ENCODE data around the gene TMEM229A. TPM values are rescaled to one million over a fixed set of nuclear protein-coding genes. Genes with fewer than 3 reads are reported as not detected.

TMEM229A gene
- total and polyA plus RNA-seq, 2 of the 8 experiments (the other 6 are each of a cell fraction or from before 2014, with no cell fraction given), result 0.33 to 0.54 TPM

GRCh38 chr7:124062171-124062570 is 29.3 kb upstream of the TMEM229A start:
- FAIRE-seq, result no peak

More at GRCh38 chr7:124062171-124062570, 29.3 kb upstream of the TMEM229A start:
- Histone ChIP-seq H3K56ac (replicated peaks; ENCODE audit: insufficient read length, low read depth, low read length) (no peak overlapping the region), H2BK12ac (ENCODE audit: low read depth, low read length) (no peak overlapping the region), H2BK5ac (ENCODE audit: low read depth, low read length) (no peak overlapping the region), H2AFZ (ENCODE audit: low read length) (no peak overlapping the region), H2BK20ac (ENCODE audit: low read length) (no peak overlapping the region), H3K9ac (replicated peaks in 1 of 4; ENCODE audit: extremely low read depth in 1 of 4, low read depth in 3 of 4, low read length in 3 of 4) (no peak overlapping the region), H4K20me1 (replicated peaks in 1 of 2; ENCODE audit: control insufficient read depth in 1 of 2, insufficient read depth in 2 of 2, low read length in 2 of 2) (no peaks in the 10 kb centered on the region), H3K79me2 (ENCODE audit: control insufficient read depth in 1 of 2, insufficient read depth in 2 of 2, low read length in 2 of 2) (no peaks in the 10 kb centered on the region), H4K8ac (ENCODE audit: extremely low read depth, insufficient read depth, low read length) (no peak overlapping the region), H3K14ac (ENCODE audit: insufficient read length) (no peak overlapping the region), H3K23ac (ENCODE audit: insufficient read length) (no peak overlapping the region), H3K4me2 (ENCODE audit: insufficient read depth in 1 of 2, low read depth in 2 of 2, low read length in 2 of 2) (no peak overlapping the region), H3K4ac (replicated peaks; ENCODE audit: insufficient read length, low read depth, low read length) (no peak overlapping the region), H4K91ac (replicated peaks; ENCODE audit: insufficient read length, low read length) (no peak overlapping the region), H2AK5ac (ENCODE audit: low read depth, low read length) (no peak overlapping the region), H3K36me3 (ENCODE audit: control insufficient read depth in 2 of 4, insufficient read depth in 4 of 4, low read length in 3 of 4) (no peaks in the 10 kb centered on the region), H3K27me3 (replicated peaks in 1 of 4; ENCODE audit: control insufficient read depth in 3 of 4, extremely low read depth in 1 of 4, insufficient read depth in 3 of 4, low read length in 3 of 4) (no peaks in the 10 kb centered on the region), H3K79me1 (ENCODE audit: low read depth, low read length) (no peaks in the 10 kb centered on the region), H3K9me3 (ENCODE audit: insufficient read depth in 2 of 2, low read depth in 1 of 2, low read length in 1 of 2) (no peaks in the 10 kb centered on the region), H2BK120ac (replicated peaks; ENCODE audit: low read depth, low read length) (no peak overlapping the region), H4K5ac (ENCODE audit: insufficient read length, low read depth, low read length) (no peak overlapping the region), H2BK15ac (ENCODE audit: low read length) (no peak overlapping the region), H3K27ac (ENCODE audit: low read depth, low read length) (no peak overlapping the region), H3K4me1 (replicated peaks in 1 of 4; ENCODE audit: control insufficient read depth in 3 of 4, insufficient read depth in 4 of 4, low read length in 3 of 4) (no peaks in the 10 kb centered on the region), H3K23me2 (ENCODE audit: low read depth, low read length) (no peaks in the 10 kb centered on the region), H3K18ac (ENCODE audit: extremely low read depth, low read length) (no peak overlapping the region), H3K4me3 (ENCODE audit: extremely low read depth in 1 of 4, insufficient read depth in 2 of 4, low read depth in 3 of 4, low read length in 4 of 4) (no peak overlapping the region)
- WGBS, 2 experiments (ENCODE audit: extremely low coverage in 1 of 2, insufficient coverage in 1 of 2, insufficient read length in 1 of 2, insufficient replicate concordance in 2 of 2, low coverage in 1 of 2, low lambda C conversion rate in 2 of 2, missing lambda C conversion rate in 1 of 2), result 73% methylated on average over 1 of the region's 1 CpG; no CpG with 5 or more reads in 1 of the 2 experiments
- TF ChIP-seq CREB1 (IDR thresholded peaks at IDR 0.05), result no peak
- TF ChIP-seq RFX5 (IDR thresholded peaks at IDR 0.05; ENCODE audit: borderline replicate concordance, low read depth, low read length), result no peak
- TF ChIP-seq CBX8 (IDR thresholded peaks at IDR 0.05; ENCODE audit: borderline replicate concordance, low read depth, low read length), result no peak
- no peak for TF ChIP-seq GTF2F1 (IDR thresholded peaks at IDR 0.05; ENCODE audit: borderline replicate concordance, low read depth, low read length)
- no peak for TF ChIP-seq CHD2 (IDR thresholded peaks at IDR 0.05; ENCODE audit: low read length)
- TF ChIP-seq BRCA1 (IDR thresholded peaks at IDR 0.05; ENCODE audit: low read depth, low read length), result no peak
- TF ChIP-seq BACH1 (IDR thresholded peaks at IDR 0.05; ENCODE audit: low read length), result no peak
- no peak for TF ChIP-seq TCF12 (IDR thresholded peaks at IDR 0.05; ENCODE audit: low read depth, low read length)
- TF ChIP-seq SIN3A (conservative IDR thresholded peaks at IDR 0.05 in 1 of 2, IDR thresholded peaks at IDR 0.05 in 1 of 2; ENCODE audit: low read depth in 1 of 2, low read length in 2 of 2), result no peak
- TF ChIP-seq EZH2 (IDR thresholded peaks at IDR 0.05; ENCODE audit: low read depth, low read length, severe bottlenecking), result no peak
- TF ChIP-seq BCL11A (IDR thresholded peaks at IDR 0.05; ENCODE audit: low read depth in 2 of 2, low read length in 2 of 2), result no peak
- TF ChIP-seq CEBPB (IDR thresholded peaks at IDR 0.05; ENCODE audit: low read depth, low read length), result no peak
- ChIA-PET CTCF (ENCODE audit: partially characterized antibody) (interaction anchor here (1.8 kb wide), 1 partner anchor 38 kb away, joined by 6 read pairs; no protein-coding TSS in a partner anchor), POLR2A (ENCODE audit: partially characterized antibody) (no interaction called here)
- DNase-seq (ENCODE audit: low read depth in 1 of 2, low spot score in 2 of 2), result no peak
